GM18951 (cell line): ENCODE results near the gene C1orf174.

Source experiments
- POLR2A ChIP-seq: IDR thresholded peaks from 4 replicates; pipeline ENCODE4 v1.6.1; 2011; ENCODE audit warnings: mild to moderate bottlenecking; ENCODE audit not compliant: insufficient read length, insufficient read depth; ENCODE audit errors: extremely low read depth
- in situ Hi-C: fragments of 300-500 bp; cut with MboI; formaldehyde crosslinking; loops from one replicate; pipeline ENCODE4 v1.12.0; 2022; ENCODE audit warnings: low sequenced_read_pairs, mixed read lengths, inconsistent platforms; ENCODE audit not compliant: unreplicated experiment

Gene C1orf174

GRCh38 chr1:3923378-3924185 is 23.5 kb upstream of the C1orf174 start:
- in situ Hi-C loops = loop anchor here (25.0 kb wide), 1 partner anchor 889 kb away; no protein-coding TSS in a partner anchor
- TF ChIP-seq POLR2A = no peak

GRCh38 chr1:3922851-3923250 is 22.8 kb upstream of the C1orf174 start:
- in situ Hi-C loops = loop anchor here (25.0 kb wide), 1 partner anchor 889 kb away; no protein-coding TSS in a partner anchor
- TF ChIP-seq POLR2A = no peak

- TF ChIP-seq POLR2A = no peak
- in situ Hi-C loops = loop anchor here (25.0 kb wide), 1 partner anchor 890 kb away; no protein-coding TSS in a partner anchor
These were observed 22.2 kb upstream of the C1orf174 start for GRCh38 chr1:3922201-3922725.

GRCh38 chr1:3921765-3922164 is 21.7 kb upstream of the C1orf174 start:
- in situ Hi-C loops = loop anchor here (25.0 kb wide), 1 partner anchor 891 kb away; no protein-coding TSS in a partner anchor
- TF ChIP-seq POLR2A = no peak

GRCh38 chr1:3919706-3920105 is 19.6 kb upstream of the C1orf174 start:
- no peak for TF ChIP-seq POLR2A
- in situ Hi-C loops = loop anchor here (25.0 kb wide), 1 partner anchor 893 kb away; no protein-coding TSS in a partner anchor

- in situ Hi-C loops = loop anchor here (25.0 kb wide), 1 partner anchor 893 kb away; no protein-coding TSS in a partner anchor
- TF ChIP-seq POLR2A = no peak
These were observed 19.0 kb upstream of the C1orf174 start for GRCh38 chr1:3918966-3919611.

- in situ Hi-C loops = loop anchor here (25.0 kb wide), 1 partner anchor 894 kb away; no protein-coding TSS in a partner anchor
These were observed 18.3 kb upstream of the C1orf174 start for GRCh38 chr1:3918359-3918758.

GRCh38 chr1:3917761-3918160 is 17.7 kb upstream of the C1orf174 start:
- TF ChIP-seq POLR2A = no peak
- in situ Hi-C loops = loop anchor here (25.0 kb wide), 1 partner anchor 895 kb away; no protein-coding TSS in a partner anchor

- in situ Hi-C loops = loop anchor here (25.0 kb wide), 1 partner anchor 897 kb away; no protein-coding TSS in a partner anchor
- TF ChIP-seq POLR2A = no peak
These were observed 15.6 kb upstream of the C1orf174 start for GRCh38 chr1:3915551-3916121.

GRCh38 chr1:3914911-3915310 is 14.8 kb upstream of the C1orf174 start:
- in situ Hi-C loops = loop anchor here (25.0 kb wide), 1 partner anchor 897 kb away; no protein-coding TSS in a partner anchor
- TF ChIP-seq POLR2A = no peak

- no peak for TF ChIP-seq POLR2A
- in situ Hi-C loops = loop anchor here (25.0 kb wide), 1 partner anchor 898 kb away; no protein-coding TSS in a partner anchor
These were observed 14.3 kb upstream of the C1orf174 start for GRCh38 chr1:3914331-3914851.

- TF ChIP-seq POLR2A = no peak
- in situ Hi-C loops = loop anchor here (25.0 kb wide), 1 partner anchor 899 kb away; no protein-coding TSS in a partner anchor
These were observed 13.0 kb upstream of the C1orf174 start for GRCh38 chr1:3912809-3913685.
